Astrocyte of the cerebellum (primary cell): ENCODE measurements around the gene MED13L.
"Not testable (repeated sequence)": the region's sequence is repeated elsewhere in the genome, so short reads cannot be mapped to it uniquely, and the experiment has no call there.

Source experiments
- DNase-seq: peaks from one replicate; pipeline ENCODE4 v3.0.0-alpha.2; 2011; ENCODE audit warnings: low read depth
- H3K4me3 ChIP-seq: 2 replicates; pipeline ENCODE4 v1.5.1; 2011; ENCODE audit warnings: mild to moderate bottlenecking, low read depth, low read length, moderate library complexity
- in situ Hi-C: cut with HindIII; loops from 2 replicates; pipeline ENCODE4 v1.10.0; 2017; ENCODE audit warnings: low sequenced_read_pairs
- TF ChIP-seq, protein P1 (sequence below): IDR thresholded peaks from 2 replicates; pipeline ENCODE4 v1.5.1; 2012; ENCODE audit warnings: low read length, low read depth, moderate library complexity, mild to moderate bottlenecking; ENCODE audit errors: missing control alignments

The MED13L gene

DNA sequence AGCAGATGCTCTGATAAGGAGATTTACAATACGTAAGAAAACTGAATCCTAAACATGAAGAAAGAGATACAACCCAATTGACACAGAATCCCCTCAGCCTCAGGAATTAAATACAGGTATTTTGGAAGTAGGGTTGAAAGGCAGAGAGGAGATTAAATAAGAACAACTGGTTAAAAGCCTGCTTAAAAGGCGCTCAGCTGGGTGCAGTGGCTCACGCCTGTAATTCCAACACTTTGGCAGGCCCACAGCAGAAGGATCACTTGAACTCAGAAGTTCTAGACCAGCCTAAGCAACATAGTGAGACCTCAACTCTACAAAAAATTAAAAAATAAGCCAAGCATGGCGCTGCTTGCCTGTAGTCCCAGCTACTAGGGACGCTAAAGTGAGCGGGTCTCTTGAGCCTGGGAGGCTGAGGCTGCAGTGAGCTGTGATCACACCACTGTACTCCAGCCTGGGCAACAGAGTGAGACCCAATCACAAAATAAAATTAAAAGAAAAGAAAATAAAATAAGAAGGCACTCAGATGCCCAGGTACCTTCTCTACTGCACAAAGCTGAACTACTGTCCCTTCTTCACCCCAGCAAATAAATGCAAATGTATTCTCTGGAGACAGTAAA is 32.9 kb downstream of the MED13L start:
- in situ Hi-C loops: no loop called here
- no peak overlapping the region for H3K4me3 ChIP-seq
- DNase-seq: no peak
- TF ChIP-seq, protein P1, sequence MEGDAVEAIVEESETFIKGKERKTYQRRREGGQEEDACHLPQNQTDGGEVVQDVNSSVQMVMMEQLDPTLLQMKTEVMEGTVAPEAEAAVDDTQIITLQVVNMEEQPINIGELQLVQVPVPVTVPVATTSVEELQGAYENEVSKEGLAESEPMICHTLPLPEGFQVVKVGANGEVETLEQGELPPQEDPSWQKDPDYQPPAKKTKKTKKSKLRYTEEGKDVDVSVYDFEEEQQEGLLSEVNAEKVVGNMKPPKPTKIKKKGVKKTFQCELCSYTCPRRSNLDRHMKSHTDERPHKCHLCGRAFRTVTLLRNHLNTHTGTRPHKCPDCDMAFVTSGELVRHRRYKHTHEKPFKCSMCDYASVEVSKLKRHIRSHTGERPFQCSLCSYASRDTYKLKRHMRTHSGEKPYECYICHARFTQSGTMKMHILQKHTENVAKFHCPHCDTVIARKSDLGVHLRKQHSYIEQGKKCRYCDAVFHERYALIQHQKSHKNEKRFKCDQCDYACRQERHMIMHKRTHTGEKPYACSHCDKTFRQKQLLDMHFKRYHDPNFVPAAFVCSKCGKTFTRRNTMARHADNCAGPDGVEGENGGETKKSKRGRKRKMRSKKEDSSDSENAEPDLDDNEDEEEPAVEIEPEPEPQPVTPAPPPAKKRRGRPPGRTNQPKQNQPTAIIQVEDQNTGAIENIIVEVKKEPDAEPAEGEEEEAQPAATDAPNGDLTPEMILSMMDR: no peak

DNA sequence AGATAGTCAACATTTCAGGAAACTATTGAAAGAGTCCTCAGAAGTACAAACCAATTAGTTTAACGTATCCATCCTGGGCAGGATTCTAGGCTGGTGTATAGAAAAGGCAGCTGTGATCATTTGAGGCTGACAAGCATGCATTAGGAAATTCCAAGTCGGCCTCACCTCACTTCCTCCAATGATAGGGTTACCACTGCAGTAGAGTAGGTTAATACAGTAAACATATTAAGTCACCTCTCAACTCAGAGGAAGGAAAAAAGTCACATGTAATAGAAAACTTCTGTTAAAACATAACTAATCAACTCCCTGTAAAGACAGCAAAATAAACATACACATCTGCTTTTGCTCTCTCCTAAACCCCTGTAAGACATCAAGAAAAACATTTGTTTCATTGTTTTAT is 33.5 kb downstream of the MED13L start:
- H3K4me3 ChIP-seq: no peak overlapping the region
- in situ Hi-C loops: no loop called here

DNA sequence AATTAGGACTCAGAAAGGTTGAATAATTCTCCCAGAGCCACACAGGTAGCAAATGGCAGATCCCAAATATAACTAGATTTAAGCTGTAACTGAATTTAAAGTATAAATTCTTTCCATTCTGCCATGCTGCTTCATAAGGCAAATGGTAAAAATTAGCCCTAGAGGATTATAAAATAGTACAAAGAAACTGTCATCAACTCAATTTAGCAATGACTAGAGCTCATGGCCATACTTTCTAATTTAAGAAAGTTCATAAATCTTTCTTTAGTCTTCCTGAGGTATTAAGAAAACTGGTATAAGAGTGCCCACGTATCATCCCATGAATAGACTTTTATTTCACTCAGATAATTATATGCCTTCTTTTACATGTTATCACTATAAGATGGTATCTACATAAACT is 34.8 kb downstream of the MED13L start:
- TF ChIP-seq, protein P1: no peak
- in situ Hi-C loops: no loop called here
- DNase-seq: no peak
- H3K4me3 ChIP-seq: no peak overlapping the region

More for the DNA sequence above, 33.5 kb downstream of the MED13L start:
- TF ChIP-seq, protein P1: no peak
- no peak for DNase-seq

DNA sequence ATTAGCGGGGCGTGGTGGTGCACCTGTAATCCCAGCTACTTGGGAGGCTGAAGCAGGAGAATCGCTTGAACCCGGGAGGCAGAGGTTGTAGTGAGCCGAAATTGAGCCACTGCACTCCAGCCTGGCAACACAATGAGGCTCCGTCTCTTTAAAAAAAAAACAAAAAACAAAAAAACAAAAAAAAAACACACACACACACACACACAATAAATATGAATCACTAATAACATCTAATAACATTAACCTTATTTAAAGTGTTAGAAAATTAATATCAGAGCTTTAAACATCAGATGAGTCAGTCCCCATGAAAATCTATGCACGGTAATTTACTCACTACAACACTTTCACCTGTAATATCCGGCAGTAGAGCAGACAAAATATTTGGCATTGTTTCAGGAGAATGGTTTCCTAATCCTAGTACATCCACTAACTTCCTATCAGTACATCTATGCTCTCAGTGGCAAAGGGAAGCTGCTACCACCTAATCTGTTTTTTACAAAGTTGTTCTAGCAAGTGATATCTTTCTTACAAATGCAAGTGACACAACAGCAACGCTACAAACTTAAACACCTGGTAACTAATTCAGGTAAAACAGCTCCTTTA is 36.2 kb downstream of the MED13L start:
- in situ Hi-C loops: no loop called here
- DNase-seq: no peak
- TF ChIP-seq, protein P1: no peak
- no peak overlapping the region for H3K4me3 ChIP-seq

DNA sequence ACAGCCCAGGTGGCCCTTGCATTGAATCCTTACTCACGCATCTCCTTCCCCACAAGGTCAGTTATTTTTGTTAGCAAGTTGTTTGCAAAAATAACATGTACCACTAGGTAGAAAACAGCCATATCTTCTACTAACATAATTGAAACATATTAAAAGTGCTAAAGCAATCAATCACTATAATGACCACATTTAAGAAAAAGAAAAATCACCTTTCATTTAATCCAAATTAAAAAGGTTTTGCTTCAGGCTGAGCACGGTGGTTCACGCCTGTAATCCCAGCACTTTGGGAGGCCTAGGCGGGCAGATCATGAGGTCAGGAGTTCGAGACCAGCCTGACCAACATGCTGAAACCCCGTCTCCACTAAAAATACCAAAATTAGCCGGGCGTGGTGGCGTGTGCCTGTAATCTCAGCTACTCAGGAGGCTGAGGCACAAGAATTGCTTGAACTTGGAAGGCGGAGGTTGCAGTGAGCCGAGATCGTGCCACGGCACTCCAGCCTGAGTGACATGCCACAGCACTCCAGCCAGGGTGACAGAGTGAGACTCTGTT is 38.8 kb downstream of the MED13L start:
- H3K4me3 ChIP-seq, DNase-seq, in situ Hi-C loops: not testable (repeated sequence)

DNA sequence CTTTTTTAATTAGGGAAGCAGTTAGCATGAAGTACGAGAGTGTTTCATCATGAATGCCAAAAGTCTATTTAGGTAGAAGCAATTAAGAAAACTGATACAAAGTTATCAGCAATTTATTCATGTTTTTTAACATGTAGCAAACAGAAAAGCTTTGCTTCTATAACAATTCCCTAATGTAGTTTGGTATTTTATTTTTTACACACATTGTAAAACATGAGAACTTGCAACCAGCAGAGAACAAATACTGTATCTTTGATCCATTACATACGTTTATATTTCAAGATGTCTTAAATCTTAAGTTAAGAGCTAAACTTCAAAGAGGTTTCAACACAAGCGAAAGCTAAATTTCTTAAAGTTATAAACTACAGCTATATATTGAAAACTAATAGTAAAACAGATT is 39.3 kb downstream of the MED13L start:
- H3K4me3 ChIP-seq: no peak overlapping the region
- TF ChIP-seq, protein P1: no peak
- DNase-seq: no peak
- in situ Hi-C loops: no loop called here

DNA sequence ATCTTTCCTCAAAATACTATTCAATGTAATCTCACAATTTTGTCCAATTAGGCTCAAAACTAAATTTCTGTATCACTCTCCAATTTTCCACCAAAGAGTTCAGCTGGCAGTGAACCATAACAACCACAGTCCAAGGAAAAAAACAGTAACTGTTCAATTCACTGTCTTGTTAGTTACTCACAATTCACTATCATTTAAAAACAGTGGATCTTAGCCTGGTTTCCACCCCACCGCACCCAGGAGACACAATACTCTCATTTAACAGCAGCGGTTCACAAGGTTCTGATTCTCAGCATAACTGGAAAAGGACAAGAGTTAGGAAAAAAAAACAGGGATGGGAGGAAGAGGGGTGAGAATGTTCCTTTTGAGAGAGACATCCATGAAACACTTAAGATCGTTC is 40.5 kb downstream of the MED13L start:
- DNase-seq: no peak
- in situ Hi-C loops: no loop called here
- TF ChIP-seq, protein P1: no peak
- H3K4me3 ChIP-seq: no peak overlapping the region
